SIG-M5 (cell line): ENCODE results near the gene PYCARD.
"Not testable (repeated sequence)": the region's sequence is repeated elsewhere in the genome, so short reads cannot be mapped to it uniquely, and the experiment has no call there.

Source experiments
- DNase-seq: peaks from one replicate; lab custom pipeline; 2025; lab: John Stamatoyannopoulos, UW

PYCARD gene

GRCh38 chr16:31190818-31191444 lies 11.6 kb downstream of the PYCARD start:
- DNase-seq, result no peak

GRCh38 chr16:31190061-31190460 lies 12.5 kb downstream of the PYCARD start:
- no peak for DNase-seq

- DNase-seq, result no peak
Measured at GRCh38 chr16:31189412-31189778, 13.2 kb downstream of the PYCARD start.

GRCh38 chr16:31188450-31189411 lies 13.8 kb downstream of the PYCARD start:
- no peak for DNase-seq

- no peak for DNase-seq
Measured at GRCh38 chr16:31187808-31188189, 14.8 kb downstream of the PYCARD start.

GRCh38 chr16:31186930-31187807 lies 15.4 kb downstream of the PYCARD start:
- no peak for DNase-seq

- peak; percentile 55 for DNase-seq
Measured at GRCh38 chr16:31186176-31186575, 16.4 kb downstream of the PYCARD start.

GRCh38 chr16:31185339-31185738 lies 17.2 kb downstream of the PYCARD start:
- no peak for DNase-seq

GRCh38 chr16:31184888-31185287 lies 17.7 kb downstream of the PYCARD start:
- DNase-seq, result no peak

- no peak for DNase-seq
Measured at GRCh38 chr16:31183432-31184428, 18.8 kb downstream of the PYCARD start.

- DNase-seq, result no peak
Measured at GRCh38 chr16:31182391-31182790, 20.2 kb downstream of the PYCARD start.

GRCh38 chr16:31181102-31181830 lies 21.3 kb downstream of the PYCARD start:
- DNase-seq, result no peak

GRCh38 chr16:31179747-31180459 lies 22.7 kb downstream of the PYCARD start, which contains the start of gene FUS:
FUS (plus strand) TSS chr16:31180139; CDS start chr16:31180215, 76 bp downstream.
- peak; percentile 21 for DNase-seq

GRCh38 chr16:31179219-31179746 lies 23.3 kb downstream of the PYCARD start:
- DNase-seq, result no peak

- DNase-seq, result peak; percentile 43
Measured at GRCh38 chr16:31177136-31177535, 25.4 kb downstream of the PYCARD start.

GRCh38 chr16:31170048-31170447 lies 32.5 kb downstream of the PYCARD start:
- DNase-seq, result not testable (repeated sequence)

- DNase-seq, result no peak
Measured at GRCh38 chr16:31168848-31169247, 33.7 kb downstream of the PYCARD start.

- no peak for DNase-seq
Measured at GRCh38 chr16:31167315-31167714, 35.2 kb downstream of the PYCARD start.

- DNase-seq, result no peak
Measured at GRCh38 chr16:31157136-31157535, 45.4 kb downstream of the PYCARD start.
